Measurements from ENCODE around the gene C12orf43.

Gene C12orf43

DNA sequence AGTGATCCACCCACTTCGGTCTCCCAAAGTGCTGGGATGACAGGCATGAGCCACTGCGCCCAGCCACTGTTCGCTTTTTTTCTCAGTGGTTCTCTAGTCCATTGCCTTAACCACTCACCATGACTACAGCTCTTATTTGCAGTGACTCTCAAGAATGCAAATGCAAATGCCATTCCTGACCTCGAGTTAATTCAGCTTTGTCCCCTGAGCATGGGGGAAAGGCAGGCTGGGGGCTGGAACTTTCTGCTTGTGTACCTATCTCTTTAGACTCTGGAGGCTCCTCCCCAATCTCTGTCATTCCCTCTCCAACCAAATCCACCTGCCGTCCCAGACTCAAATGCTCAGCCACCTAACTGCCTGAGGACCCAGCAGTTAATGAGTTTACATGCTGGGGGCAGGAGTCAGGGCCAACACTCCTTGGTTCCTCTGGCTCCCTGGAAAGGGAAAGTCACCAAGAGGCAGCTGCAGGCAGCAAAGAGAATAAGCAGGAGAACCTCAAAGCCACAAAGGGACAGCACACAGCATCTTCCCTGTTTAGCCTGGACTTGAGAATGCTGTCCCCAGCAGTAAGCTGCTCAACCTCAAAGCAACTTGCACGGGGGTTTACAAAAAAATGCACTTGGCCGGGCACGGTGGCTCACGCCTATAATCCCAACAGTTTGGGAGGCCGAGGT, 43.3 kb downstream of the C12orf43 start:
- DNase-seq = no peak

DNA sequence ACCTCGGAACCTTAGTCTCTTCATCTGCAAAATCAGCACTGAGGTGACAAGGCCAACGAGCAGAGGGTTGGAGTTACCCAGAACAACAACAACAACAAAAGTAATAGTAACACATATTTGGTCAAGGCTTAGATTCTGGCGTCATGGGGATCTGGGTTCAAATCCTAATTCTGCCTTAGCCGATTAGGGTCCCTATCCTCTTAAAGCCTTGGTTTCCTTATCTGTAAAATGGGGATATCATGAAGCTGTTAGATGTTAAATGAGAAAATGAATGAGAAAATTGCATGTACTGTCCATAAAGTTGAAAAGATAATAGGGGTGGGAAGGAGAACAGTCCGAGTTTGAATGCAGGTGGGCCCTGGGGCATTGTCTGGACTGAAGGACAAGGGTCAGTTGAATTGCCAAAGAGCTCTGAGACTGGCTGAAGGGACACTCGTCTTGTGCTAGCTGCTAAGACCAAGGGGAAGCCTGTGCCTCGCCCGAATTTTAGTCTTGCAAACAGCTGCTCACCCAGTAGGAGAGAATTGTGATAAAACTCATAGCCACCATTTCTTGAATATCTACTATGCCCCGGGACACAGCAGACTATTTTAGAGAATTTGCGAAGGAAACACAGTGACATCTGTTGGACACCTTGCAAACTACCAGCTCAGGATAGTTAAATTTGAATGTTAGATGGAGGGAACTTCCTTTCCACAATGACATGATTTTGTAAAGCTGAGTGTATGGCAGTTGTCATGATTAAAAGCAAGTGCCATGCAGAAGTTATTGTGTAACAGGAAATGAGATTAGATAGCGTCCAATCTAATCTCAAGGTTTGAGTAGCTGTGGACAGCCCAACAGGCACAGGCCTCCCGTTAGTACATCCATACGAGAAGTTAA, 44.7 kb downstream of the C12orf43 start:
- DNase-seq = peak; percentile 87 to 91

DNA sequence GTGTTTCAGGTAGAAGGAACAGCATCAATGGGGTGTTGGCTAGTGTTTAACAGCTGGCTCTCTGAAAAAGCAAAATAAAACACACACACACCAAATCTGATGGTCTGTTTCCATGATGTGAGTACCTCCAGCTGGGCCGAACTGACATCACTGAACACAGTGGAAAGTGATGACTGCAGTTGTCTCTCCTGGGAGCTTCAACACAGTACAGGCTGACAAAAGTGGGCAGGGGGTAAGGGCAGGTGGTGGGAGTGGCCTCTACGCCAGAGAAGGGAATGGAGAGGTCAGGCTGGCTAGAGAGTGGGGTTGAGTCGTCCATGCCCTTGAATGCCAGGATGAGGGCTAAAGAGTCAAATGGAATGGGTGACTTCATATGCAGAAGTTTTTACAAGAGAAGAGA, 46.0 kb downstream of the C12orf43 start:
- no peak for DNase-seq

DNA sequence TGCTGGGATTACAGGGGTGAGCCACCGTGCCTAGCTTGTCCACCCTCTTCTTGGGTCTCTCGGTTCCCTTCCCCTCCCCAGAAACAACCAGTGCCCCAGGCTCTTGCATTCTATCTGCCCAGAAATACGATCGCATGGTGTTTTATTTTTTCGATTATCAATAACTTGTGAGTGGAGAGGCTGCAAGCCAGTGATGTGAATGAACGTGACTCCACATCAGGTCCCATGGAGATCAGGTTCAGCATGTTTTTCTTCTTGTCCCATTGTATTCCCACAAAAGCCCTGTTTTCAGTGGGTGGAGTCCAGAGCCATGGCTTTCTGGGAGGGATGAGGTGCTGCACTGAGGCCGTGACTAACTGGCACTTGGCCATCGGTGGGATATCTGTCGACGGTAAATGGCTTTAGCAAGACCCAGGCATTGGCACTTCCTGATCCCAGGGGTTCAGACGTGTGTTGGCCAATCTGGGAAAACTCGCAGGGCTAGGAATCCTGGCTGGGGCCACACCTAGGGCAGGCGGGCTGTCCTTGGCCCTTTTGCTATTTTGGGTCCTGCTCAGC, 50.7 kb downstream of the C12orf43 start:
- DNase-seq = no peak

DNA sequence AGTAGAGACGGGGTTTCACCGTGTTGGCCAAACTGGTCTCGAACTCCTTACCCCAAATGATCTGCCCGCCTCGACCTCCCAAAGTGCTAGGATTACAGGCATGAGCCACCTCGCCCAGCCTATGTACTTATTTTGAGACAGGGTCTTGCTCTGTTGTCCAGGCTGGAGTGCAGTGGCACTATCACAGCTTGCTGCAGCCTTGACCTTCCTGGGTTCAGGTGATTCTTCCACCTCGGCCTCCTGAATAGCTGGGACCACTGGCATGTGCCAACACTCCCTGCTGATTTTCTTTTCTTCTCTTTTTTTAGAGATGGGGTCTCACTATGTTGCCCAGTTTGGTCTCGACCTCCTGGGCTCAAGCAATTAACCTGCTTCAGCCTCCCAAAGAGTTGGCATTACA, 52.0 kb downstream of the C12orf43 start:
- no peak for DNase-seq

DNA sequence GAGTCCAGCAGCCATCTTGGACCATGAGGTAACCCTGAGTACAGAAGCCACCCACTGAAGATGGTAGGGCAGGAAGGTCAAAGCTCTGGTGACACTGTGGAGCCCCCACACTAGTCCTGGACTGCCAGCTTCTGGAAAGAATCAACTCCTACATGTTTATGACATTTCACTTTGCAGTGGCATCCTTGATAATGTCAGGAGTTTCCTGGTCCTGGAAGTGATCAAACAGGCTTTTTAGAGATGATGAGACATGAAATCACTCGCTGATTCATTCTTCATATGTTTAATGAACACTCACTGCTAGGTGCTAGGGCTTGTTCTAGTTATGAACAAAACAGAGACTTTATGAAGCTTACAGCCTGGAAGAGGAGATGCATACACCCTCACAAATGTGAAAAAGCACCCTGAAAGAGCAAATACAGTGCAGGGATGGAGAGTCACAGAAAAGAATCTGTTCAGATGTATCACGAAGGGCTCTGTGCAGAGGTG, 53.7 kb downstream of the C12orf43 start:
- DNase-seq = no peak

DNA sequence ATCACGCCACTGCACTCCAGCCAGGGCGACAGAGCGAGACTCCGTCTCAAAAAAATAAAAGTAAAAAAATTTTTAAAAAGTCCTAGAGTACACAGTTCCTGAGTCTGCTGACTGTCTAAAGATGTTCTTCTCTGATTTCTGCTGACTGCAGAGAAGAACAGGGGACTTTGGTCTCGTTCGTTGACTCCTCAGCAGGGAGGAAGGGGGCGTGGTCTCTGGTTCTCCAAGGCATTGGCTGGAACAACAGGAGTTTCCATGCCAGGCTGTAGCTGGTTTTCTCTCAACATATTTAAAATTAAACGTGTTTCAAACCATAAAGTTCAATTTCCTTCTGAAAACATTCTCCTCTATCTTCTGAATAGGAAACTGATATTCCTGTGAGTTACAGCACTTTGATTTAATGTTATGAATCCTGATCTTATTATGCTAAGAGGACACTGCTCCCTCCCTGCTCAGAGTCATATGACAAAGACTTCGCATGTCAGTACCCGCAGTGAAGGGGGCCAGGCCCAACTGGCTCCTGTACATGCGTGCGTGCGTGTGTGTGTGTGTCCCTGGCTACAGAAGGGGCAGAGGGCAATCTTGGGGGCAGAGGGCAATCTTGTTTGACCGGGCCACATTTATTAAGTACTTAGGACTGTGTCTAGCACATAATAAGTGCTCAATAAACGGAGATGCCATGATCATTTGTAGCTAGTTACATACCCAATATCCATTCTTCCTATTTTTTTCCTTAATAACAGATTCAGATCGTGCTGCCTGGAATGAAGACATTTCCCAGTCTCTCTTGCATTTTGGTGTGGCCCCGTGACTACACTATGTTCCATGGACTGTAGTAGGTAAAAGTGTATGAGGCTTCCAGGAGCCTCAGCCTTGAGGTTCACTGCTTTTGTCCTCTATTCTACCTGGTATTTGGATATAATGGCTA, 54.4 kb downstream of the C12orf43 start:
- no peak for DNase-seq

DNA sequence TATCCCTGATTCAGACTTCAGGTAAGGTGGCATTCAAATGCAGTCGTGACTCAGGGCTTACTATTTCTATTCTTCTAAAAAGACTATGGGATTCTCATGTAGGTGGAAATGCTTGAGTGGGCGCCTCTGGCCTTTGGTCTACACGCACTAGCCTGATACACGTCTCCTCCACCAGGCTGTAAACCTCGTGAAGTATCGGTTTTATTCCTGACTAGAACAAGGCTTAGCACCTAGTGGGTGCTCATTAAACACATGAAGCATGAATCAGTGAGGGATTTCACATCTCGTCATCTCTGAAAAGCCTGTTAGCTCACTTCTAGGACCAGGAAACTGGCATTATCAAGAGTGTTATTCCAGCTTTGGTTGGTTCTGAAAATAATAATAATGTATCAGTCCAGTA, 55.6 kb downstream of the C12orf43 start:
- no peak for DNase-seq

DNA sequence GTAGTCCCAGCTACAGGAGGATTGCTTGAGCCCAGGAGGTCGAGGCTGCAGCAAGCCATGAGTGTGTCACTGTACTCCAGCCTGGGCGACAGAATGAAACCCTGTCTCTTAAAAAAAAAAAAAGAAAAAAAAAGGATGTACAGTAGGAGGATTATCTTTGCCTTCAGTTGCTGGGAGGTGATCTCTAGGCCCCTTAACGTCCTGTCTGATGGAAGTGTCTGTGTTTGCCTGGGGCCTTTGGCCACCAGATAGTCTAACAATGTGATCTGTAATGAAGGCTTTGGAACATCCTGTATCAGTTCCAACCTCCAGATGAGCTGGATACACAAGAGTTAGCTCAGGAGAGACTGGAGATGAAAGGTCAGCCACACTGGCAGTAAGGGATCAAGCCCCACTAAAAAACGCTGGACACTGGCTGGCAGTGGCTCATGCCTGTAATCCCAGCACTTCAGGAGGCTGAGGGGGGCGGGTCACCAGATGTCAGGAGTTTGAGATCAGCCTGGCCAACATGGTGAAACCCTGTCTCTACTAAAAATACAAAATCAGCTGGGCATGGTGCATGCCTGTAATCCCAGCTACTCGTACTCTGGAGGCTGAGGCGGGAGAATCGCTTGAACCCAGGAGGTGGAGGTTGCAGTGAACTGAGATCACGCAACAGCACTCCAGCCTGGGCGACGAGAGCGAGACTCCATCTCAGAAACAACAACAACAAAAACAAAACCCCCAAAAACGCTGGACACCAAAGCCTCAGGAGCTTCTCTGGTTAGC, 57.0 kb downstream of the C12orf43 start:
- DNase-seq = no peak

DNA sequence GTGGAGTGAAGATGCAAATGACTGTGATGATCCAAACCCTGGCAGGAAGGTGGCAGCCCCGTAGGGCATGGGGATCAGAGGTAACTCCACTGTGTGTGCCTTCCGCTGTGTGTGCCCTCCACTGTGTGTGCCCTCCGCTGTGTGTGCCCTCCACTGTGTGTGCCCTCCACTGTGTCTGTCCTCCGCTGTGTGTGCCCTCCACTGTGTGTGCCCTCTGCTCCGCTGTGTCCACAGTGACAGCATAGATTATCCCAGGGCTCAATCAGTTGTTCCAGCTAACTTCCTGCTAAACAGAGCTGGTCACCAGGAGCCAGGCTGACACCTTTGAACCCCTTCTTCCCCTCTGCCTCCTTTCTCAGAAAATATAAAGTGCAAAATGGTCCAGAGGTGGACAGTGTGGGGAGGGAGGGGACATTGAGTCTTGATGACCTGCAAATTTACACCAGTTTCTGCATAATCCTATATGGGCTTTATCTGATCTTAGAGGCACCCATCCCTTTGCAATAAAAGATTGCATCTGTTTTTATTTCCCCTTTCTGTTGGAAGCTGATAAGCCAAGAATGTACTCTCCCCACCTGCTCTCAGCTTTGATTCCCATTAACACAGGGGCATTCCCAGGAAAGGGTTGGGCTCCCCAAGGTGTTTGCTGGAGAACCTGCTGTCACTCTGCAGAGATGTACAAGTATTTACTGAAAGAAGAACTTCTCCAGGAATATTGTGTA, 59.5 kb downstream of the C12orf43 start:
- DNase-seq = no peak

DNA sequence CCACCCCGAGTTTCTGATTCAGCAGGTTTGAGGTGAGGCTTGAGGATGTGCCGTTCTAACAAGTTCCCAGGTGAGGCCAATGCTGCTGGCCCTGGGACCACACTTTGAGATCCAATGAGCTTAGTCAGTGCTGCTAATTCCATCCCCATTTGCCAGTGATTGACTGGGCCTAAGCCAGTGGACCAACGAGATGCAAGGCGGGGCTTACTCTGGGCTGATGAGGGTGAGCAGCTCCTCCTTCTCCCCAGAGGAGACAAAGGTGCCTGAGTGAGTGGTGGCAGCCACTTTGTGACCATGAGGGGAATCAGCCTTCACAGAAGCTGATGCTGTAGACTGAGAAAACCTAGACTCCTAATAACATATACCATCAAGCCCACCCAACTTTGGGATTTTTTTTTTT, 61.1 kb downstream of the C12orf43 start:
- DNase-seq = no peak

DNA sequence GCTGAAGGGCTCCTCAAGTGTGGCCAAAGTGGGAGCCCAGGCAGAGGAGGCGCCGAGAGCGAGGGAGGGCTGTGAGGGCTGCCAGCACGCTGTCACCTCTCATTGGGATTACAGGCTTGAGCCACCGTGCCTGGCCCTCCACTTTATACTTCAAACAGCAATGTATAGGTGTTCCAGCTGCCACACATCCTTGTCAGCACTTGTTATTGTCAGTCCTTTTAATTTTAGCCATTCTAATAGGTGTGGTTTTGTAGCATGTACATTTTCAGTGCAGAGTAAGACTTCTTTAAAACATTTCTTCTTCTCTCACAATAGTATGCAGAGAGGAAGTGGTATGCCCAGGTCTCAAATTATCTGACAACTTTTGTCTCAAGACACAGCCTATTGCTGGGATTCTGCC, 65.5 kb downstream of the C12orf43 start:
- DNase-seq = no peak
